Neural cell (in vitro differentiated cells): Measurements from ENCODE around the gene SLC12A7. TPM values are rescaled to one million over a fixed set of nuclear protein-coding genes. Genes with fewer than 3 reads are reported as not detected.

Experiments used
- H2AFZ ChIP-seq: fragments of 200-600, 300-800 bp; sonication (generic), shearing (Covaris generic); 2 replicates; pipeline ENCODE4 v1.6.0; 2014; ENCODE audit warnings: low read depth, mild to moderate bottlenecking, antibody characterized with exemption, low read length, moderate library complexity
- H3F3A ChIP-seq: fragments of 200-600 bp; shearing (Covaris generic); 2 replicates; pipeline ENCODE4 v1.6.1; 2016; ENCODE audit warnings: mild to moderate bottlenecking, moderate library complexity, mixed read lengths, antibody characterized with exemption, low read length; ENCODE audit not compliant: insufficient read depth, poor library complexity, severe bottlenecking
- H3K27ac ChIP-seq: fragments of 200-600, 300-800 bp; sonication (generic), shearing (Covaris generic); 2 replicates; pipeline ENCODE4 v1.5.1; 2014; ENCODE audit warnings: mild to moderate bottlenecking, low read length, moderate library complexity
- H3K27me3 ChIP-seq: fragments of 300-800, 200-600 bp; sonication (generic), shearing (Covaris generic); 2 replicates; pipeline ENCODE4 v1.6.0; 2014; ENCODE audit warnings: mild to moderate bottlenecking, low read depth, low read length, moderate library complexity; ENCODE audit not compliant: insufficient read depth
- H3K36me3 ChIP-seq: fragments of 300-800, 200-600 bp; sonication (generic), shearing (Covaris generic); 2 replicates; pipeline ENCODE4 v1.5.1; 2014; ENCODE audit warnings: mild to moderate bottlenecking, antibody characterized with exemption, low read length, moderate library complexity; ENCODE audit not compliant: insufficient read depth
- H3K4me2 ChIP-seq: fragments of 300-800, 200-600 bp; sonication (generic), shearing (Covaris generic); 2 replicates; pipeline ENCODE4 v1.6.0; 2014; ENCODE audit warnings: mild to moderate bottlenecking, low read length
- H3K4me3 ChIP-seq: fragments of 300-800, 200-600 bp; sonication (generic), shearing (Covaris generic); 2 replicates; pipeline ENCODE4 v1.5.1; 2014; ENCODE audit warnings: mild to moderate bottlenecking, low read length, moderate library complexity
- H3K79me2 ChIP-seq: fragments of 200-600 bp; shearing (Covaris generic); replicated peaks from 2 replicates; pipeline ENCODE4 v1.6.0; 2014; ENCODE audit warnings: mild to moderate bottlenecking, low read length, moderate library complexity; ENCODE audit not compliant: insufficient read depth
- H3K9ac ChIP-seq: fragments of 300-800, 200-600 bp; sonication (generic), shearing (Covaris generic); 2 replicates; pipeline ENCODE4 v1.6.1; 2016; ENCODE audit warnings: mild to moderate bottlenecking, low read length, mixed read lengths
- H3K9me2 ChIP-seq: fragments of 200-600 bp; shearing (Covaris generic); 2 replicates; pipeline ENCODE4 v1.6.1; 2016; ENCODE audit warnings: mild to moderate bottlenecking, low read length, mixed read lengths; ENCODE audit not compliant: insufficient read depth
- H3K9me3 ChIP-seq: fragments of 200-600, 300-800 bp; sonication (generic), shearing (Covaris generic); 2 replicates; pipeline ENCODE4 v1.6.1; 2016; ENCODE audit warnings: mild to moderate bottlenecking, mixed run types, low read length, moderate library complexity, mixed read lengths
- H4K20me1 ChIP-seq: fragments of 200-600 bp; shearing (Covaris generic); 2 replicates; pipeline ENCODE4 v1.6.1; 2016; ENCODE audit warnings: mild to moderate bottlenecking, mixed run types; ENCODE audit not compliant: insufficient read depth
- CTCF ChIP-seq: fragments of 450-650 bp; IDR thresholded peaks from 2 replicates; pipeline ENCODE4 v1.5.1; 2014; ENCODE audit warnings: antibody characterized with exemption, mild to moderate bottlenecking, moderate library complexity; ENCODE audit not compliant: poor library complexity, severe bottlenecking
- EP300 ChIP-seq: fragments of 450-650 bp; conservative IDR thresholded peaks from 2 replicates; pipeline ENCODE4 v1.6.1; 2014; ENCODE audit warnings: antibody characterized with exemption, mild to moderate bottlenecking, moderate library complexity; ENCODE audit not compliant: poor library complexity, severe bottlenecking
- EZH2 ChIP-seq: fragments of 200-600, 300-800 bp; shearing (Covaris generic), sonication (generic); IDR thresholded peaks from 2 replicates; pipeline ENCODE4 v1.6.1; 2014; ENCODE audit warnings: antibody characterized with exemption, low read length, borderline replicate concordance, mild to moderate bottlenecking; ENCODE audit not compliant: insufficient read depth, poor library complexity, severe bottlenecking
- MXI1 ChIP-seq: fragments of 450-650 bp; conservative IDR thresholded peaks from 2 replicates; pipeline ENCODE4 v1.6.1; 2014; ENCODE audit warnings: antibody characterized with exemption, mild to moderate bottlenecking; ENCODE audit not compliant: poor library complexity, severe bottlenecking
- POLR2AphosphoS5 ChIP-seq: IDR thresholded peaks from 2 replicates; pipeline ENCODE4 v1.6.1; 2012
- RAD21 ChIP-seq: fragments of 450-650 bp; conservative IDR thresholded peaks from 2 replicates; pipeline ENCODE4 v1.6.1; 2014; ENCODE audit warnings: antibody characterized with exemption, mild to moderate bottlenecking, moderate library complexity
- SMC3 ChIP-seq: fragments of 450-650 bp; conservative IDR thresholded peaks from 2 replicates; pipeline ENCODE4 v1.6.1; 2014; ENCODE audit warnings: antibody characterized with exemption, mild to moderate bottlenecking, moderate library complexity; ENCODE audit not compliant: poor library complexity
- TAF1 ChIP-seq: IDR thresholded peaks from 2 replicates; pipeline ENCODE4 v1.6.1; 2012; ENCODE audit warnings: low read depth
- polyA plus RNA-seq: library from polyadenylated mRNA; depleted of rRNA; stranded (reverse); fragments of >200 nt; gene quantifications from 2 replicates; pipeline ENCODE4 v1.2.3, GENCODE V29; 2014
- TF ChIP-seq, protein P1 (sequence below): IDR thresholded peaks from 2 replicates; pipeline ENCODE4 v1.6.1; 2012; ENCODE audit warnings: borderline replicate concordance

Gene SLC12A7
- polyA plus RNA-seq, 1 donor from 2014 or later, result 4.5 TPM

DNA sequence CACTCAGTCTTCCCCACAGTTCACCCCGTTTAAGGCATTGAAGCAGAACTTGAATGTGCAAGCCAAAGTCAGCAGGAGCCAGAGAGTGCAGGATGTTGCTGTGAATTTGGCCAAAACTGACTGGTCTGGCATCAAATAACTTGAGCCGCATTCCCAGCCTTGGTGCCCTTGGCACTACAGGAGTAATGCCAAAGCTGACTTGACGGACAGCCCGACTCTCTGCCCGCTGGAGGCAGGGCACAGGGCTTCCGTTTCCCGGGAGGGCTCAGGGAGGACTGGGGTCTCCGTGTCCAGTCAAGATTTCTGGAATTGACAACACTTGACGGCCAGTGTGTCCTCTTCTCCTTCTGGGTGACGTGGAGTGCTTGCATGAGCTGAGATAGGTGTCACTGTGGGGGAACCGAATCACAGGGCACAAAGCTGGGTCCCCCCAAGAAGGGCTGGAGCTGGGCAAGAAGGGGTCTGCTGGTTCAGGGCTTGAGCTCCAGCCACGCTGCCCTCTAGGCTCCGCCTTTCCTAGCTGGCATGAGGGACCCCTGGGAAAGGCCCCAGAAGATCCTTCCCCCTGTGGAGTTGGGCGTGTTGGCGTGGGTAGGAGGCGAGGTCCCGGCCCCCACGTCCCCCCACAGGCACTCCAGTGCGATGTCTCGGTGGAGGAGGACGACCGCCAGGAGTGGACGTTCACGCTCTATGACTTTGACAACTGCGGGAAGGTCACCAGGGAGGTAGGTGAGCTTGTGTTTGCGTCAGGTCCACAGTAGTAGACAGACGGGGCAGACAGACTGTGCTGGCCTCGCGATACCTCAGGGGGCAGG lies 78.0 kb downstream of the SLC12A7 start:
- Histone ChIP-seq H3K9me3 (no peaks in the 10 kb centered on the region), H3F3A (no peaks in the 10 kb centered on the region), H3K4me3 (no peak overlapping the region), H3K27me3 (no peaks in the 10 kb centered on the region), H3K27ac (no peak overlapping the region), H3K9ac (no peak overlapping the region), H2AFZ (no peak overlapping the region), H3K9me2 (no peaks in the 10 kb centered on the region), H4K20me1 (no peaks in the 10 kb centered on the region), H3K79me2 (no peaks in the 10 kb centered on the region), H3K4me2 (no peak overlapping the region), H3K36me3 (no peaks in the 10 kb centered on the region)
- no peak for TF ChIP-seq POLR2AphosphoS5
- TF ChIP-seq, protein P1, sequence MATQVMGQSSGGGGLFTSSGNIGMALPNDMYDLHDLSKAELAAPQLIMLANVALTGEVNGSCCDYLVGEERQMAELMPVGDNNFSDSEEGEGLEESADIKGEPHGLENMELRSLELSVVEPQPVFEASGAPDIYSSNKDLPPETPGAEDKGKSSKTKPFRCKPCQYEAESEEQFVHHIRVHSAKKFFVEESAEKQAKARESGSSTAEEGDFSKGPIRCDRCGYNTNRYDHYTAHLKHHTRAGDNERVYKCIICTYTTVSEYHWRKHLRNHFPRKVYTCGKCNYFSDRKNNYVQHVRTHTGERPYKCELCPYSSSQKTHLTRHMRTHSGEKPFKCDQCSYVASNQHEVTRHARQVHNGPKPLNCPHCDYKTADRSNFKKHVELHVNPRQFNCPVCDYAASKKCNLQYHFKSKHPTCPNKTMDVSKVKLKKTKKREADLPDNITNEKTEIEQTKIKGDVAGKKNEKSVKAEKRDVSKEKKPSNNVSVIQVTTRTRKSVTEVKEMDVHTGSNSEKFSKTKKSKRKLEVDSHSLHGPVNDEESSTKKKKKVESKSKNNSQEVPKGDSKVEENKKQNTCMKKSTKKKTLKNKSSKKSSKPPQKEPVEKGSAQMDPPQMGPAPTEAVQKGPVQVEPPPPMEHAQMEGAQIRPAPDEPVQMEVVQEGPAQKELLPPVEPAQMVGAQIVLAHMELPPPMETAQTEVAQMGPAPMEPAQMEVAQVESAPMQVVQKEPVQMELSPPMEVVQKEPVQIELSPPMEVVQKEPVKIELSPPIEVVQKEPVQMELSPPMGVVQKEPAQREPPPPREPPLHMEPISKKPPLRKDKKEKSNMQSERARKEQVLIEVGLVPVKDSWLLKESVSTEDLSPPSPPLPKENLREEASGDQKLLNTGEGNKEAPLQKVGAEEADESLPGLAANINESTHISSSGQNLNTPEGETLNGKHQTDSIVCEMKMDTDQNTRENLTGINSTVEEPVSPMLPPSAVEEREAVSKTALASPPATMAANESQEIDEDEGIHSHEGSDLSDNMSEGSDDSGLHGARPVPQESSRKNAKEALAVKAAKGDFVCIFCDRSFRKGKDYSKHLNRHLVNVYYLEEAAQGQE, result no peak
- TF ChIP-seq EZH2, result no peak

DNA sequence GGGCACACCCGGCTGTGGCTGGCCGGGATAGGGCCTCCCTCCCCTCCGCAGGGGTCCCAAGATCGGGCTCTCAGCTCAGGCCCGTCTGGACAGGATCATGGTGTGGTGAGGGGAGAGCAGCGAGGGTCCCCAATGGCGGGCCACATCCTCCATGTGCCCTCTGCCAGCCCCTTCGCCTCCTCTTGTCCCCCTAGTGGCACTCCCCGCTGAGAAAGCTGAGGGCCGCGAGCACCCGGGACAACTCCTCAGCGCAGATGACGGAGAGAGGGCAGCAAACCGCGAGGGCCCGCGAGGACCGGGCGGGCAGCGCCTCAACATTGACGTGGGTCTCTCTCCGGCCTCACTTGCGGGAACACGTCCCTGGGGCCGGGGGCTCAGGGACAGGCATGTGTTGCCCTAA lies 78.7 kb downstream of the SLC12A7 start:
- Histone ChIP-seq H3K9ac (no peak overlapping the region), H3K79me2 (no peaks in the 10 kb centered on the region), H3K36me3 (no peaks in the 10 kb centered on the region)

More for the DNA sequence above, 78.7 kb downstream of the SLC12A7 start:
- H3K9me2 ChIP-seq, result no peaks in the 10 kb centered on the region
- TF ChIP-seq EZH2 (no peak), CTCF (no peak), SMC3 (no peak), MXI1 (no peak), TAF1 (no peak), RAD21 (no peak), POLR2AphosphoS5 (no peak), EP300 (no peak)
- TF ChIP-seq, protein P1, result no peak
- no peaks in the 10 kb centered on the region for H3K9me3 ChIP-seq
- H3K4me3 ChIP-seq, result no peak overlapping the region
- no peaks in the 10 kb centered on the region for H3K27me3 ChIP-seq
- H4K20me1 ChIP-seq, result no peaks in the 10 kb centered on the region
- H3K4me2 ChIP-seq, result no peak overlapping the region
- no peak overlapping the region for H2AFZ ChIP-seq
- H3K27ac ChIP-seq, result no peak overlapping the region
- no peaks in the 10 kb centered on the region for H3F3A ChIP-seq
